NCI-H2029 treated with DMSO at 0.1 percent for 48 hours (cell line): Measurements from ENCODE around the gene S1PR1.
"Not testable (repeated sequence)": the region's sequence is repeated elsewhere in the genome, so short reads cannot be mapped to it uniquely, and the experiment has no call there.

ENCODE experiments used
- DNase-seq: peaks from one replicate; lab custom pipeline; 2025; lab: John Stamatoyannopoulos, UW

Gene S1PR1

GRCh38 chr1:101236516-101237228 is at the start of gene S1PR1:
S1PR1 (plus strand) TSS chr1:101237019; CDS start chr1:101238985, 1,966 bp downstream.
- DNase-seq: no peak

GRCh38 chr1:101187297-101187696 is 49.5 kb upstream of the S1PR1 start:
- no peak for DNase-seq

DNA sequence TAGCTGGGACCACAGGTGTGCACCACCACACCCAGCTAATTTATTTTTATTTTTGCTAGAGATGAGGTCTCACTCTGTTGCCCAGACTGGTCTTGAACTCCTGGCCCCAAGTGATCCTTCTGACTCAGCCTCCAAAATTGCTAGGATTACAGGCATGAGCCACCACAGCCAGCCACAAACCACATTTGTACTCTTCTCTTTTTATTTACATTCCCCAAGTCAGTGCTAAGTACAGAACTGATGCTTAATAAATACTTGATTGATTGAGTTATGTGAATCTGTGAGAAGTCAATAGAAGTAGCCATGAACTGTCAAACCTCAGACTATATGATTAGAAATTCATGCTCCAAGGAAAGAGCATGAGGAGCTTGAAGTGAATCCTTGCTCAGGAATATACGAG is 48.5 kb upstream of the S1PR1 start:
- no peak for DNase-seq

DNA sequence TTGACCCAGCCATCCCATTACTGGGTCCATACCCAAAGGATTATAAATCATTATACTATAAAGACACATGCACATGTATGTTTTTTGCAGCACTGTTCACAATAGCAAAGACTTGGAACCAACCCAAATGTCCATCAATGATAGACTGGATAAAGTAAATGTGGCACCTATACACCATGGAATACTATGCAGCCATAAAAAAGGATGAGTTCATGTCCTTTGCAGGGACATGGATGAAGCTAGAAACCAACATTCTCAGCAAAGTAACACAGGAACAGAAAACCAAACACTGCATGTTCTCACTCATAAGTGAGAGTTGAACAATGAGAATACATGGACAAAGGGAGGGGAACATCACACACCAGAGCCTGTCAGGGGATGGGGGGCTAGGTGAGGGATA is 47.9 kb upstream of the S1PR1 start:
- not testable (repeated sequence) for DNase-seq

- no peak for DNase-seq
Measured at GRCh38 chr1:101190441-101190840, 46.4 kb upstream of the S1PR1 start.

GRCh38 chr1:101191049-101191448 is 45.8 kb upstream of the S1PR1 start:
- DNase-seq: no peak

DNA sequence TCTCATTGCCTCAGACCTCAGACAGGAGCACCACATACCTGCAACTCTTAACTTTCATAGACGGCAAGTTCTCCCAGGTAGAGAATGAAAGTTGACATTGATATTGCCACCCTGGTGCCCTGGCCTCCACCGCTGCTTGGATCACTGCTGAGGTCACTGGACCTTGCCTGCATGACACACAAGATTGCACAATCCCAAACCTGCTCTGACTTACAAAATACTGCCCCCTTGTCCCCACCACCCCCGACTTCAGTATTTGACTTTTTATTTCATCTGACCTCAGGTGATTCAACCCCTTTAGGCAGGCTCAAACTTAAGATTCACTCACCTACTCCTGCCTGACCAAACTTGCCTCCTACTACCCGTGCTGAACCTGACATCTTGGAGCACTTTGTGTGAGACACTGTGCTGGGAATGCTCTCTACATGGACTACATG is 43.1 kb upstream of the S1PR1 start:
- DNase-seq: no peak

GRCh38 chr1:101194746-101195145 is 42.1 kb upstream of the S1PR1 start:
- no peak for DNase-seq

- DNase-seq: no peak
Measured at GRCh38 chr1:101196668-101197067, 40.2 kb upstream of the S1PR1 start.

DNA sequence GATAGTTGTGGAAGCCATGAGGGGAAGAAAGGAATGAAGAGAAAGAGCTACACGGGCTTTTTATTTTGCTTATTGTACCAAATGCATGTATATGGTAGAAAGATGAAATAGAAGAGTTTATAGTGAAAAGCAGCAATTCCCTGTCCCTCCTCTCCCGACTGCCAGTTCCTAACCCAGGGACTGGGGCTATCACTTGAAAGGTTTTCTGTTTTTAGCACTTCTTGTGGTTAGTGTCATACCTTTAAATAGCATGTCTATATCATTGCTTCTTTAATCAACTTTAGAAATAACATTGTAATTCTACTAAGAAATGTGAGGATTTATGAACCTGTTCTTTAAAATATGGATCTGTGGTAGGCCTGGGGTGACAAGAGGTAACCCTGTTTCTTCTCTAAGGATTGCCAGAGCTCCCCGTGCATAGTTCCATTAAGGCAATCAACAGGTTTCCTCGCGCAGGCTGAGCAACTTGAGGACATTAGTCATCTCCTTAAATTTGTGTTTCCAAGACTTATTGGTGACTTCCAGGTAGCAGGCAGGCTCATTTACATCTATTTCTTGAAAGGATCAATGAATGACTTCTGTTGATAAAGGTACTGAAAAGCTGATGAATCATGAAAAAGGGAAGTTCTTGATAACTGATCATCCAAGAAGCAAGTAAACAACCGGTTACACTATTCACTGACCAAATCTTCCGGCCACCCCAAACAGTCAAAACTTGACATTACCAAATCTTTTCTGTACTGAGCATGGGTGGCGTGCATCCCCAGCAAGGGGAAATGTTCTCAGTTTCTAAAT is 37.8 kb upstream of the S1PR1 start:
- no peak for DNase-seq

DNA sequence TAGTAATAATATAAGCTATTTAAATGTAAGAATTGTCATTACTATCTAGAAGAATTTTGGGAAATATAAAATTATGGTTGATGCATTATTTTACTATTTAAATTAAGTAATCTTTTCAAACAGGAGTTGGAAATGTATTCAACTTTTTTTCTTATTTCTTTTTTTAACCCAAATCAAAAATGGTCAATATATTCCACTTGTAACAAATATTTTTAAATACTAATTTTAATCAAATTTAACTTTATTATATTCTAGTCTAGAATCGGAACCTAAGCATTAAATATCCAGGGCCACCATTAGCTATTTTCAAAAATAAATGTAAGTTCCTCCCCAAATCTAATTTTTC is 37.2 kb upstream of the S1PR1 start:
- DNase-seq: no peak

GRCh38 chr1:101200513-101200912 is 36.3 kb upstream of the S1PR1 start:
- DNase-seq: no peak

GRCh38 chr1:101203820-101204540 is 32.8 kb upstream of the S1PR1 start:
- no peak for DNase-seq

DNA sequence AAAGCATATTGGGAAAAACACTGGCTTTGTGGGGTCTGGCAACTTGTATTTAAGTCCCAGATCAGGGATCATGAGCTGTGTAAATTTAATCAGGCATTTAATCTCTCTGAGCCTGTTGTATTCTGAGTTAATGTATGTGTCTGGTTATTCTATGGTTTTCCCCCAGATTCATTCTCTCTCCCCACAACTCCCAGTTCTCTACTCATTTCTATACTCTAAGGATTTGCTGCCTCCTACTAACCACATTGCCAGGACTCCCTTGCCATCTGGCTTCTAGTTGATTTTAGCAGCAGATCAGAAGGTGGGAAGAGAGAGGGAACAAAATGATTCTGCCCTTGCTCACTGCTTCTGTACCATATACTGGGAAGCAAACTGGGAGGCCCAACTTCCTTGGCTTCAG is 31.4 kb upstream of the S1PR1 start:
- no peak for DNase-seq

- not testable (repeated sequence) for DNase-seq
Measured at GRCh38 chr1:101206139-101206538, 30.7 kb upstream of the S1PR1 start.

GRCh38 chr1:101207271-101207670 is 29.5 kb upstream of the S1PR1 start:
- not testable (repeated sequence) for DNase-seq

- no peak for DNase-seq
Measured at GRCh38 chr1:101207891-101208290, 28.9 kb upstream of the S1PR1 start.

GRCh38 chr1:101215363-101216011 is 21.3 kb upstream of the S1PR1 start:
- DNase-seq: no peak

- no peak for DNase-seq
Measured at GRCh38 chr1:101216623-101217022, 20.2 kb upstream of the S1PR1 start.

- no peak for DNase-seq
Measured at GRCh38 chr1:101217148-101217547, 19.7 kb upstream of the S1PR1 start.

GRCh38 chr1:101218968-101219367 is 17.9 kb upstream of the S1PR1 start:
- not testable (repeated sequence) for DNase-seq
